RPMI8226 (cell line): ENCODE data around the gene EMILIN1.
A peak's percentile ranks its signal among the peaks of the same experiment; 100 is the strongest.
"Not testable (repeated sequence)": the region's sequence is repeated elsewhere in the genome, so short reads cannot be mapped to it uniquely, and the experiment has no call there.

Experiments
- DNase-seq: peaks from one replicate; pipeline ENCODE4 v3.0.0-alpha.2; 2015

EMILIN1 gene

GRCh38 chr2:27054721-27055120 lies 23.7 kb upstream of the EMILIN1 start:
- DNase-seq = no peak

- DNase-seq = no peak
These were observed 21.2 kb upstream of the EMILIN1 start for GRCh38 chr2:27057184-27057583.

GRCh38 chr2:27058210-27058609 lies 20.2 kb upstream of the EMILIN1 start:
- DNase-seq = no peak

GRCh38 chr2:27059141-27059820 lies 19.1 kb upstream of the EMILIN1 start:
- DNase-seq = no peak

GRCh38 chr2:27060323-27060722 lies 18.1 kb upstream of the EMILIN1 start:
- no peak for DNase-seq

- DNase-seq = no peak
These were observed 13.3 kb upstream of the EMILIN1 start for GRCh38 chr2:27065128-27065527.

- no peak for DNase-seq
These were observed 11.0 kb upstream of the EMILIN1 start for GRCh38 chr2:27067385-27067784.

- no peak for DNase-seq
These were observed 9.0 kb upstream of the EMILIN1 start for GRCh38 chr2:27069436-27069835.

- DNase-seq = no peak
These were observed 8.3 kb upstream of the EMILIN1 start for GRCh38 chr2:27069961-27070618.

GRCh38 chr2:27070653-27071276 lies 7.7 kb upstream of the EMILIN1 start:
- DNase-seq = no peak

- peak; percentile 96 for DNase-seq
These were observed 7.0 kb upstream of the EMILIN1 start, which contains the start of gene OST4 for GRCh38 chr2:27071277-27071989. OST4 (minus strand) TSS chr2:27071654.

GRCh38 chr2:27071990-27072830 lies 6.2 kb upstream of the EMILIN1 start:
- DNase-seq = no peak

GRCh38 chr2:27072920-27073319 lies 5.5 kb upstream of the EMILIN1 start:
- DNase-seq = no peak

GRCh38 chr2:27073782-27074181 lies 4.6 kb upstream of the EMILIN1 start:
- peak; percentile 29 for DNase-seq

- DNase-seq = peak; percentile 78
These were observed 3.5 kb upstream of the EMILIN1 start for GRCh38 chr2:27074738-27075565.

- DNase-seq = not testable (repeated sequence)
These were observed 2.9 kb upstream of the EMILIN1 start for GRCh38 chr2:27075566-27075871.

GRCh38 chr2:27076323-27076722 lies 2.1 kb upstream of the EMILIN1 start:
- no peak for DNase-seq

- DNase-seq = no peak
These were observed 1.2 kb upstream of the EMILIN1 start for GRCh38 chr2:27077231-27077630.

GRCh38 chr2:27079233-27080139 lies 1.1 kb downstream of the EMILIN1 start:
- DNase-seq = no peak

GRCh38 chr2:27080140-27080469 lies 1.7 kb downstream of the EMILIN1 start:
- DNase-seq = no peak

GRCh38 chr2:27080603-27080936 lies 2.2 kb downstream of the EMILIN1 start:
- no peak for DNase-seq
